ENCODE measurements around the gene PCBP2. TPM values are rescaled to one million over a fixed set of nuclear protein-coding genes. Genes with fewer than 3 reads are reported as not detected.

Gene PCBP2
- total RNA-seq, 1 donor from 2014 or later, result 435 TPM

GRCh38 chr12:53481939-53482586 is 30.2 kb downstream of the PCBP2 start:
- peaks cover 88% of the 10 kb centered on the region for H4K20me1 ChIP-seq (ENCODE audit: low read depth)
- H3K9ac ChIP-seq, result no peak overlapping the region
- no peaks in the 10 kb centered on the region for H3K27me3 ChIP-seq
- peak overlapping the region; percentile 78 for H3K27ac ChIP-seq
- no peak overlapping the region for H3K4me3 Mint-ChIP-seq
- peak overlapping the region; percentile 20 for H3K27ac Mint-ChIP-seq
- H3K4me1 Mint-ChIP-seq, result peaks cover 29% of the 10 kb centered on the region
- no peaks in the 10 kb centered on the region for H3K9me3 Mint-ChIP-seq
- peaks cover 22% of the 10 kb centered on the region for H3K36me3 ChIP-seq
- H3F3A ChIP-seq (ENCODE audit: low read depth), result peaks cover 83% of the 10 kb centered on the region
- no peak overlapping the region for H3K4me2 ChIP-seq
- no peaks in the 10 kb centered on the region for H3K9me3 ChIP-seq (ENCODE audit: low read depth)
- peaks cover 47% of the 10 kb centered on the region for H3K36me3 Mint-ChIP-seq
- H3K4me1 ChIP-seq, result peaks cover 40% of the 10 kb centered on the region
- no peak overlapping the region for H3K4me3 ChIP-seq
- DNase-seq (ENCODE audit: low spot score), result peak; percentile 46
- H3K79me2 ChIP-seq (ENCODE audit: low read depth), result peaks cover 34% of the 10 kb centered on the region
- no peak for TF ChIP-seq EZH2 (IDR thresholded peaks at IDR 0.05)
- TF ChIP-seq EZH2phosphoT487 (IDR thresholded peaks at IDR 0.05), result no peak
- TF ChIP-seq, protein P1, sequence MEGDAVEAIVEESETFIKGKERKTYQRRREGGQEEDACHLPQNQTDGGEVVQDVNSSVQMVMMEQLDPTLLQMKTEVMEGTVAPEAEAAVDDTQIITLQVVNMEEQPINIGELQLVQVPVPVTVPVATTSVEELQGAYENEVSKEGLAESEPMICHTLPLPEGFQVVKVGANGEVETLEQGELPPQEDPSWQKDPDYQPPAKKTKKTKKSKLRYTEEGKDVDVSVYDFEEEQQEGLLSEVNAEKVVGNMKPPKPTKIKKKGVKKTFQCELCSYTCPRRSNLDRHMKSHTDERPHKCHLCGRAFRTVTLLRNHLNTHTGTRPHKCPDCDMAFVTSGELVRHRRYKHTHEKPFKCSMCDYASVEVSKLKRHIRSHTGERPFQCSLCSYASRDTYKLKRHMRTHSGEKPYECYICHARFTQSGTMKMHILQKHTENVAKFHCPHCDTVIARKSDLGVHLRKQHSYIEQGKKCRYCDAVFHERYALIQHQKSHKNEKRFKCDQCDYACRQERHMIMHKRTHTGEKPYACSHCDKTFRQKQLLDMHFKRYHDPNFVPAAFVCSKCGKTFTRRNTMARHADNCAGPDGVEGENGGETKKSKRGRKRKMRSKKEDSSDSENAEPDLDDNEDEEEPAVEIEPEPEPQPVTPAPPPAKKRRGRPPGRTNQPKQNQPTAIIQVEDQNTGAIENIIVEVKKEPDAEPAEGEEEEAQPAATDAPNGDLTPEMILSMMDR (IDR thresholded peaks at IDR 0.05), result peak; percentile 38
- no peak overlapping the region for H2AFZ ChIP-seq (replicated peaks)
- peaks cover 3% of the 10 kb centered on the region for H3K27me3 Mint-ChIP-seq (ENCODE audit: insufficient read depth, low read depth)

DNA sequence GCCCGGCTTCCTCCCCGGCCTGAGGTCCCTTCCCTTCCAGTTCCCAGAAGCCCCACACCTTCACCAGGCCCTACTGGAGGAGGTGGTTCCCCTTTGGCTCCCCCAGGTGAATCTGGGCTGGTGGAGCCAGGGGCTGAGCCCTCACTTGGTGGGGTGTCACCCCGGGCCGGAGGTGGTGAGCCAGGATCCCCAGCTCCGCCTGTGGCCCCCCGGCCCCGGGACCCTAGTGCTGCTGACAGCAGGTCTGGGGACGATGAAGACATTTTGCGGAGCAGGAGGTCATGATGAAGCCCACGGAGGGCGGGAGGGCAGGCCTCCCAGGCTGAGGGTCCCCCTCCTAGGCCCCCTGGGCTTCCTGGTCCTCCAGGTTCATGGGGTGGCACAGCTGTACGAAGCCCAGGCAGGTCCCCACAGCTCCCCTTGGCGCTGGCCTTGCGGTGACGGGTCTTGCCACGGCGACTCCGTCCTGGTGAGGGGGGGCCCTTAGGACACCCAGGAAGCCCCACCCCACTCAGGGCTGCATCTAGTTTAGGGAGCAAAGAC is 30.8 kb downstream of the PCBP2 start:
- no peak overlapping the region for H3K9ac ChIP-seq
- peaks cover 37% of the 10 kb centered on the region for H3K4me1 ChIP-seq
- peak overlapping the region; percentile 78 for H3K27ac ChIP-seq
- H3K79me2 ChIP-seq (ENCODE audit: low read depth), result peaks cover 27% of the 10 kb centered on the region
- no peak overlapping the region for H3K4me2 ChIP-seq
- Mint-ChIP-seq H3K27me3 (ENCODE audit: insufficient read depth, low read depth) (peaks cover 2% of the 10 kb centered on the region), H3K4me1 (peaks cover 25% of the 10 kb centered on the region), H3K27ac (no peak overlapping the region), H3K9me3 (no peaks in the 10 kb centered on the region), H3K4me3 (no peak overlapping the region), H3K36me3 (peaks cover 47% of the 10 kb centered on the region)
- H4K20me1 ChIP-seq (ENCODE audit: low read depth), result peaks cover 88% of the 10 kb centered on the region
- no peaks in the 10 kb centered on the region for H3K9me3 ChIP-seq (ENCODE audit: low read depth)
- no peaks in the 10 kb centered on the region for H3K27me3 ChIP-seq
- H2AFZ ChIP-seq (replicated peaks), result no peak overlapping the region
- TF ChIP-seq, protein P1 (IDR thresholded peaks at IDR 0.05), result no peak
- TF ChIP-seq EZH2 (IDR thresholded peaks at IDR 0.05) (no peak), EZH2phosphoT487 (IDR thresholded peaks at IDR 0.05) (no peak)
- H3K4me3 ChIP-seq, result no peak overlapping the region
- H3K36me3 ChIP-seq, result peaks cover 19% of the 10 kb centered on the region
- H3F3A ChIP-seq (ENCODE audit: low read depth), result peaks cover 77% of the 10 kb centered on the region
- DNase-seq (ENCODE audit: low spot score), result no peak

DNA sequence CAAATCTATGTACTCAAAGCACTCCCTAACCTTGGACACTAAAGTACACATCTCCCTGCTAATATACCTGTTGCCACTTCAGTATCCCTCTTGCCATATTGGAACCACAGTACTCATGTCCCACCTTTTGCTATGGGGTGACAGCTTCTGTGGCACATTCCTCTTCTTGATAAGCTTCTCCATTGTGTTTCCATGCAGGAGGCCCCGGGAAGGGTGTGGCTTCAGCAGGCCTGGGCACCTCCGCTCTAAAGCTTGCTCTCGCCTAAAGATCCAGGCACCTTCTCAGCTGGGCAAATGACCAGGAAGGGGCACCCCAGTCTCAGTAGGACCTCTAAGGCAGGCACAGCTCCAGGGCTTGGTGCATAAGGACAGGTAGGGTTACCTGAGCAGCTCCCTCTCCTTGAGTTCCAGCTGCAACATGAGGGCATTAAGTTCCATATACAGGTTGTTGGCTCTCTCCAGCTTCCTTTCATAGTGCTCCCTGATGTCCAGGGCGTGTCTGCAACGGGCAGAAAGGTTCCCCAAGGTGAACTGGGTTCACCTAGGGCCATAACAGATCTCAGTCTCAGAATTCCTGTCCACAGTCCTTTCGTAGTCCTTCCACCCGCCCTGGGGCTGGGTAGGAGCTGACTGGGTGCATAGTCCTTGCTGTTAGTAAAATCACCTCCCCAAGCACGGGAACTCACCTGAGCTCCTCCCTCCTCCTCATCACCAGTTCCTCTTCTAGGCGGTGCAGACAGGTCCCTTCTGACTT is 31.5 kb downstream of the PCBP2 start:
- Histone ChIP-seq H3K79me2 (ENCODE audit: low read depth) (peaks cover 23% of the 10 kb centered on the region), H2AFZ (replicated peaks) (no peak overlapping the region), H4K20me1 (ENCODE audit: low read depth) (peaks cover 88% of the 10 kb centered on the region), H3K36me3 (peaks cover 17% of the 10 kb centered on the region), H3K9me3 (ENCODE audit: low read depth) (no peaks in the 10 kb centered on the region), H3K27me3 (no peaks in the 10 kb centered on the region), H3F3A (ENCODE audit: low read depth) (peaks cover 70% of the 10 kb centered on the region), H3K4me1 (peaks cover 30% of the 10 kb centered on the region), H3K4me2 (no peak overlapping the region), H3K4me3 (no peak overlapping the region), H3K27ac (peak overlapping the region; percentile 78), H3K9ac (no peak overlapping the region)
- Mint-ChIP-seq H3K9me3 (no peaks in the 10 kb centered on the region), H3K4me1 (peaks cover 23% of the 10 kb centered on the region), H3K4me3 (no peak overlapping the region), H3K36me3 (peaks cover 46% of the 10 kb centered on the region), H3K27me3 (ENCODE audit: insufficient read depth, low read depth) (peaks cover 2% of the 10 kb centered on the region), H3K27ac (peak overlapping the region; percentile 11)
- no peak for TF ChIP-seq EZH2phosphoT487 (IDR thresholded peaks at IDR 0.05)
- DNase-seq (ENCODE audit: low spot score), result no peak
